Activated naive CD4-positive, alpha-beta T cell treated with anti-CD3 and anti-CD28 coated beads, Interleukin-2, amount 50 U/mL, for 72 hours (primary cell): ENCODE data around the gene ZNF846. TPM values are rescaled to one million over a fixed set of nuclear protein-coding genes. Genes with fewer than 3 reads are reported as not detected.
"Not testable (repeated sequence)": the region's sequence is repeated elsewhere in the genome, so short reads cannot be mapped to it uniquely, and the experiment has no call there.

ENCODE experiments used
- ATAC-seq, 2 donors: fragments of 150-1000 bp; cut with Tn5 transposase; 2 replicates each; pipeline ENCODE4 v1.10.0; 2021; ENCODE audit warnings: mild to moderate bottlenecking in 2 of 2, moderate library complexity in 2 of 2
- DNase-seq, 2 donors: peaks; one replicate each; pipeline ENCODE4 v3.0.0; 2021 to 2022; ENCODE audit warnings: low spot score in 2 of 2
- H3K27ac Mint-ChIP-seq, 2 donors: one replicate each; pipeline ENCODE4 v1.8.0; 2022; ENCODE audit warnings: mild to moderate bottlenecking in 2 of 2, mixed read lengths in 2 of 2
- H3K36me3 Mint-ChIP-seq, 2 donors: one replicate each; pipeline ENCODE4 v1.8.0; 2022; ENCODE audit warnings: mixed read lengths in 2 of 2
- H3K9me3 Mint-ChIP-seq, 2 donors: one replicate each; pipeline ENCODE4 v1.8.0; 2022; ENCODE audit warnings: mixed read lengths in 2 of 2
- total RNA-seq, 2 donors: library from RNA; stranded (reverse); gene quantifications; one replicate each; pipeline ENCODE4 v1.2.3, GENCODE V29; 2022

ZNF846 gene
- total RNA-seq, 2 donors from 2014 or later = 5.2 to 5.8 TPM

GRCh38 chr19:9725508-9726201 lies 42.9 kb downstream of the ZNF846 start:
- not testable (repeated sequence) for DNase-seq, H3K27ac Mint-ChIP-seq, ATAC-seq
- Mint-ChIP-seq H3K9me3 (peaks cover 10 to 14% of the 10 kb centered on the region in 2 donors), H3K36me3 (peaks cover 12 to 19% of the 10 kb centered on the region in 2 donors)

- peaks cover 12 to 19% of the 10 kb centered on the region in 2 donors for H3K36me3 Mint-ChIP-seq
- no peak overlapping the region for H3K27ac Mint-ChIP-seq
- ATAC-seq = no peak
- H3K9me3 Mint-ChIP-seq = peaks cover 10 to 18% of the 10 kb centered on the region in 2 donors
- DNase-seq = no peak
These were observed 44.4 kb downstream of the ZNF846 start for GRCh38 chr19:9724157-9724556.

GRCh38 chr19:9721861-9722260 lies 46.7 kb downstream of the ZNF846 start:
- Mint-ChIP-seq H3K9me3 (peaks cover 10 to 18% of the 10 kb centered on the region in 2 donors), H3K27ac (peak overlapping the region in 1 of 2 donors; percentile 56), H3K36me3 (peaks cover 12 to 19% of the 10 kb centered on the region in 2 donors)
- ATAC-seq = peak in 1 of 2 donors; percentile 64
- no peak for DNase-seq

- Mint-ChIP-seq H3K36me3 (peaks cover 12 to 19% of the 10 kb centered on the region in 2 donors), H3K27ac (no peak overlapping the region), H3K9me3 (peaks cover 10 to 18% of the 10 kb centered on the region in 2 donors)
- DNase-seq (no peak), ATAC-seq (no peak)
These were observed 48.0 kb downstream of the ZNF846 start for GRCh38 chr19:9720541-9720940.

GRCh38 chr19:9711815-9712214 lies 56.7 kb downstream of the ZNF846 start:
- ATAC-seq (no peak), DNase-seq (no peak)
- Mint-ChIP-seq H3K36me3 (peaks cover 25 to 35% of the 10 kb centered on the region in 2 donors), H3K9me3 (peaks cover 31 to 32% of the 10 kb centered on the region in 2 donors), H3K27ac (no peak overlapping the region)

GRCh38 chr19:9709305-9709704 lies 59.2 kb downstream of the ZNF846 start:
- DNase-seq = no peak
- Mint-ChIP-seq H3K36me3 (peaks cover 25 to 35% of the 10 kb centered on the region in 2 donors), H3K9me3 (peaks cover 31 to 32% of the 10 kb centered on the region in 2 donors), H3K27ac (no peak overlapping the region)
- no peak for ATAC-seq

- Mint-ChIP-seq H3K27ac (no peak overlapping the region), H3K36me3 (peaks cover 9 to 20% of the 10 kb centered on the region in 2 donors), H3K9me3 (peaks cover 13 to 17% of the 10 kb centered on the region in 2 donors)
- DNase-seq = no peak
- ATAC-seq = no peak
These were observed 62.7 kb downstream of the ZNF846 start for GRCh38 chr19:9705836-9706235.

- Mint-ChIP-seq H3K27ac (peak overlapping the region in 1 of 2 donors; percentile 41), H3K36me3 (peaks cover 16% of the 10 kb centered on the region in 2 donors), H3K9me3 (peaks cover 0 to 11% of the 10 kb centered on the region in 2 donors)
- ATAC-seq (no peak), DNase-seq (no peak)
These were observed 66.4 kb downstream of the ZNF846 start for GRCh38 chr19:9702186-9702585.

Other genes with a start within 250 kb of the ZNF846 start
- 10 to 100 TPM; 10.9 to 11.7 TPM for gene ZNF426, start 230.1 kb downstream of the ZNF846 start, total RNA-seq
- gene ZNF121, start 184.2 kb downstream of the ZNF846 start, total RNA-seq = 10 to 100 TPM; 68.6 to 87.1 TPM
- 10 to 100 TPM; 28.6 to 49.1 TPM for gene ZNF561, start 147.5 kb downstream of the ZNF846 start, total RNA-seq
- 10 to 100 TPM; 24.2 to 73.4 TPM for gene ZNF562, start 93.6 kb downstream of the ZNF846 start, total RNA-seq
- gene FBXL12, start 50.3 kb upstream of the ZNF846 start, total RNA-seq = 10 to 100 TPM; 30.7 to 36.0 TPM
- gene UBL5, start 59.2 kb upstream of the ZNF846 start, total RNA-seq = 100 to 1,000 TPM; 268 to 366 TPM
- gene PIN1, start 66.6 kb upstream of the ZNF846 start, total RNA-seq = 100 to 1,000 TPM in 1 of 2 donors, 10 to 100 TPM in 1; 75.7 to 100 TPM
- gene OLFM2, start 167.8 kb upstream of the ZNF846 start, total RNA-seq = 1 to 10 TPM; 1.7 to 5.0 TPM
- under 1 TPM; 0.12 to 0.87 TPM for gene COL5A3, start 241.8 kb upstream of the ZNF846 start, total RNA-seq
- gene RDH8, start 244.7 kb upstream of the ZNF846 start, total RNA-seq = not detected